IMR-90 (cell line): Measurements from ENCODE around the gene KCNQ1.

Experiments
- CEBPB ChIP-seq: IDR thresholded peaks from 2 replicates; pipeline ENCODE4 v1.6.1; 2012; ENCODE audit warnings: low read depth, low read length, improper control_type of control experiment
- CHD1 ChIP-seq: IDR thresholded peaks from 2 replicates; pipeline ENCODE4 v1.6.1; 2012; ENCODE audit warnings: low read depth, low read length, improper control_type of control experiment
- FOS ChIP-seq: fragments of 150-350 bp; IDR thresholded peaks from 2 replicates; pipeline ENCODE4 v1.6.1; 2016; ENCODE audit warnings: low read depth, low read length
- MAFK ChIP-seq: IDR thresholded peaks from 2 replicates; pipeline ENCODE4 v1.6.1; 2012; ENCODE audit warnings: low read depth, low read length, improper control_type of control experiment
- MAZ ChIP-seq: IDR thresholded peaks from 2 replicates; pipeline ENCODE4 v1.6.1; 2012; ENCODE audit warnings: low read depth, mild to moderate bottlenecking, low read length, improper control_type of control experiment, moderate library complexity, borderline replicate concordance
- POLR2A ChIP-seq: IDR thresholded peaks from 2 replicates; pipeline ENCODE4 v1.6.1; 2012; ENCODE audit warnings: mild to moderate bottlenecking, low read depth, low read length
- RAD21 ChIP-seq: IDR thresholded peaks from 2 replicates; pipeline ENCODE4 v1.6.1; 2012; ENCODE audit warnings: low read length, improper control_type of control experiment
- RFX5 ChIP-seq: IDR thresholded peaks from 2 replicates; pipeline ENCODE4 v1.8.0; 2012; ENCODE audit warnings: low read depth, mild to moderate bottlenecking, low read length, moderate library complexity
- TF ChIP-seq, protein P1 (sequence below): conservative IDR thresholded peaks from 2 replicates; pipeline ENCODE4 v1.5.1; 2012; ENCODE audit warnings: mild to moderate bottlenecking, low read depth, low read length, improper control_type of control experiment
- TF ChIP-seq, protein P2 (sequence below): fragments of 150-350 bp; IDR thresholded peaks from 2 replicates; pipeline ENCODE4 v1.6.1; 2016; ENCODE audit warnings: low read depth, mild to moderate bottlenecking, low read length, moderate library complexity, borderline replicate concordance
- TF ChIP-seq, protein P3 (sequence below): fragments of 150-350 bp; IDR thresholded peaks from 2 replicates; pipeline ENCODE4 v1.6.1; 2017; ENCODE audit warnings: mild to moderate bottlenecking, antibody characterized with exemption, low read length, low read depth

DNA sequence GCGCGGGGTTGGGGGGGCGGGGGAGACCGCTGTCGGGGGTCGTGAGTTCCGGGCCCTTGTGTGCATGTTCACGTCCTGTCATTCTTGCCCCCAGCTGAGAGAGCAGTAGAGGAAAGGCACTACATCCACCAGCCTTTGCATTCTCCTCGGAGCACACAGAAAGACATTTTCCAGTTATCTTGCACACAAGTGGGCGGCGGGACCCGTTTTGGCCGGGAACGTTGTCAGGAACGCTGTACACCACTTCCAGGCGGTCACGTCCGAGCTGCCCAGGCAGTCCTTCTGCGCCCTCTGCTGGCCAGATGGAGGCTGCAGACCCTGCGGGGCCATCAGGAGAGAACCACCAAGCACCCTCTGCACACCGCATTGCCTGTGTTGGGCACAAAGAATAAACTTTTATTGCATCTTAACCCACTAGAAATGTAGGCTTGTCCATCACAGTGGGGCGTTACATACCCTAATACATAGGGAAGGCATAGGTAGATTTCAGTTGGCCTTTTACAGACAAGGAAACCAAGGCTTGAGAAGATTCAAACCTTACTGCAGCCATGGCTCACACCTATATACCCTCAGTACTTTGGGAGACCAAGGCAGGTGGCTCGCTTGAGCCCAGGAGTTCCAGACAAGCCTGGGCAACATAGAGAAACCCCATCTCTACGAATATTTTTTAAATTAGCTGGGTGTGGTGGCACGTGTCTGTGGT is 443.6 kb downstream of the KCNQ1 start:
- TF ChIP-seq, protein P1, sequence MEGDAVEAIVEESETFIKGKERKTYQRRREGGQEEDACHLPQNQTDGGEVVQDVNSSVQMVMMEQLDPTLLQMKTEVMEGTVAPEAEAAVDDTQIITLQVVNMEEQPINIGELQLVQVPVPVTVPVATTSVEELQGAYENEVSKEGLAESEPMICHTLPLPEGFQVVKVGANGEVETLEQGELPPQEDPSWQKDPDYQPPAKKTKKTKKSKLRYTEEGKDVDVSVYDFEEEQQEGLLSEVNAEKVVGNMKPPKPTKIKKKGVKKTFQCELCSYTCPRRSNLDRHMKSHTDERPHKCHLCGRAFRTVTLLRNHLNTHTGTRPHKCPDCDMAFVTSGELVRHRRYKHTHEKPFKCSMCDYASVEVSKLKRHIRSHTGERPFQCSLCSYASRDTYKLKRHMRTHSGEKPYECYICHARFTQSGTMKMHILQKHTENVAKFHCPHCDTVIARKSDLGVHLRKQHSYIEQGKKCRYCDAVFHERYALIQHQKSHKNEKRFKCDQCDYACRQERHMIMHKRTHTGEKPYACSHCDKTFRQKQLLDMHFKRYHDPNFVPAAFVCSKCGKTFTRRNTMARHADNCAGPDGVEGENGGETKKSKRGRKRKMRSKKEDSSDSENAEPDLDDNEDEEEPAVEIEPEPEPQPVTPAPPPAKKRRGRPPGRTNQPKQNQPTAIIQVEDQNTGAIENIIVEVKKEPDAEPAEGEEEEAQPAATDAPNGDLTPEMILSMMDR = peak; percentile 99
- TF ChIP-seq, protein P2, sequence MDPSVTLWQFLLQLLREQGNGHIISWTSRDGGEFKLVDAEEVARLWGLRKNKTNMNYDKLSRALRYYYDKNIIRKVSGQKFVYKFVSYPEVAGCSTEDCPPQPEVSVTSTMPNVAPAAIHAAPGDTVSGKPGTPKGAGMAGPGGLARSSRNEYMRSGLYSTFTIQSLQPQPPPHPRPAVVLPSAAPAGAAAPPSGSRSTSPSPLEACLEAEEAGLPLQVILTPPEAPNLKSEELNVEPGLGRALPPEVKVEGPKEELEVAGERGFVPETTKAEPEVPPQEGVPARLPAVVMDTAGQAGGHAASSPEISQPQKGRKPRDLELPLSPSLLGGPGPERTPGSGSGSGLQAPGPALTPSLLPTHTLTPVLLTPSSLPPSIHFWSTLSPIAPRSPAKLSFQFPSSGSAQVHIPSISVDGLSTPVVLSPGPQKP = no peak
- TF ChIP-seq, protein P3, sequence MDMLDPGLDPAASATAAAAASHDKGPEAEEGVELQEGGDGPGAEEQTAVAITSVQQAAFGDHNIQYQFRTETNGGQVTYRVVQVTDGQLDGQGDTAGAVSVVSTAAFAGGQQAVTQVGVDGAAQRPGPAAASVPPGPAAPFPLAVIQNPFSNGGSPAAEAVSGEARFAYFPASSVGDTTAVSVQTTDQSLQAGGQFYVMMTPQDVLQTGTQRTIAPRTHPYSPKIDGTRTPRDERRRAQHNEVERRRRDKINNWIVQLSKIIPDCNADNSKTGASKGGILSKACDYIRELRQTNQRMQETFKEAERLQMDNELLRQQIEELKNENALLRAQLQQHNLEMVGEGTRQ = no peak
- no peak for TF ChIP-seq CEBPB
- TF ChIP-seq POLR2A = peak; percentile 45; the same call in 1 of the 2 replicates
- no peak for TF ChIP-seq RFX5
- TF ChIP-seq FOS = no peak
- peak; percentile 57; the same call in 1 of the 2 replicates for TF ChIP-seq MAZ
- no peak for TF ChIP-seq CHD1
- TF ChIP-seq RAD21 = peak; percentile 100
- no peak for TF ChIP-seq MAFK
